Inferior parietal cortex (tissue), 1 donor: ENCODE measurements around the gene OR7A17.

ENCODE experiments used
- DNase-seq: peaks from one replicate; pipeline ENCODE4 v3.0.0-alpha.2; 2016; ENCODE audit errors: extremely low spot score

The OR7A17 gene

GRCh38 chr19:14886032-14886431 lies at the start of gene OR7A17:
OR7A17 (minus strand) TSS chr19:14886132; CDS start chr19:14881355, 4,777 bp downstream.
- no peak for DNase-seq

GRCh38 chr19:14933506-14933905 lies 47.6 kb upstream of the OR7A17 start:
- DNase-seq, result no peak

- no peak for DNase-seq
These were observed 30.9 kb upstream of the OR7A17 start for GRCh38 chr19:14916848-14917247.

- no peak for DNase-seq
These were observed 29.2 kb upstream of the OR7A17 start for GRCh38 chr19:14915116-14915515.

- no peak for DNase-seq
These were observed 20.8 kb upstream of the OR7A17 start for GRCh38 chr19:14906711-14907110.

- DNase-seq, result no peak
These were observed 15.8 kb upstream of the OR7A17 start for GRCh38 chr19:14901675-14902260.

- no peak for DNase-seq
These were observed 4.9 kb upstream of the OR7A17 start for GRCh38 chr19:14890643-14891379.

- DNase-seq, result no peak
These were observed 4.2 kb upstream of the OR7A17 start for GRCh38 chr19:14889994-14890642.

- peak; percentile 41 for DNase-seq
These were observed 14.2 kb downstream of the OR7A17 start for GRCh38 chr19:14871619-14872230.

- DNase-seq, result no peak
These were observed 17.4 kb downstream of the OR7A17 start for GRCh38 chr19:14868497-14868896.

- no peak for DNase-seq
These were observed 37.1 kb downstream of the OR7A17 start, which contains the start of gene OR7A10 for GRCh38 chr19:14848822-14849221. OR7A10 (minus strand) TSS chr19:14848922; CDS start chr19:14841877, 7,045 bp downstream.

GRCh38 chr19:14843578-14843977 lies 42.4 kb downstream of the OR7A17 start:
- no peak for DNase-seq

GRCh38 chr19:14843169-14843568 lies 42.8 kb downstream of the OR7A17 start:
- DNase-seq, result no peak

- DNase-seq, result no peak
These were observed 45.7 kb downstream of the OR7A17 start for GRCh38 chr19:14840206-14840605.

GRCh38 chr19:14837391-14837790 lies 48.5 kb downstream of the OR7A17 start:
- no peak for DNase-seq

GRCh38 chr19:14835011-14835410 lies 50.9 kb downstream of the OR7A17 start, which contains the start of the genes OR7A5 and OR7C1:
OR7A5 (minus strand) TSS chr19:14835185; CDS start chr19:14828241, 6,944 bp downstream.
OR7C1 (minus strand) TSS chr19:14835185; CDS start chr19:14800136, 35,049 bp downstream.
- DNase-seq, result peak; percentile 16

- DNase-seq, result no peak
These were observed 55.2 kb downstream of the OR7A17 start for GRCh38 chr19:14830702-14831101.
